Sigmoid colon (tissue), 4 donors: ENCODE measurements around the gene WNT6.

Experiments
- CTCF ChIP-seq, 4 experiments: fragments of 450-650 bp in 3 of 4; fragments of 200-600 bp in 1 of 4; IDR thresholded peaks; one replicate each; pipeline ENCODE4 v1.5.1; 2016 to 2019; ENCODE audit warnings: antibody characterized with exemption in 4 of 4, mild to moderate bottlenecking in 3 of 4, moderate library complexity in 2 of 4
- EP300 ChIP-seq, 4 donors: sonication (generic); formaldehyde crosslinking; IDR thresholded peaks; one replicate each; pipeline ENCODE4 v1.6.1; 2017; ENCODE audit warnings: antibody characterized with exemption in 4 of 4
- POLR2A ChIP-seq, 2 donors: fragments of 450-650 bp; IDR thresholded peaks; one replicate each; pipeline ENCODE4 v1.6.1; 2016; ENCODE audit warnings: antibody characterized with exemption in 2 of 2, mild to moderate bottlenecking in 2 of 2, moderate library complexity in 2 of 2
- POLR2AphosphoS5 ChIP-seq, 4 donors: sonication (generic); formaldehyde crosslinking; IDR thresholded peaks; one replicate each; pipeline ENCODE4 v1.6.1; 2017; ENCODE audit warnings: antibody characterized with exemption in 4 of 4

GRCh38 chr2:218860950-218861381 lies 1.4 kb downstream of the WNT6 start:
- no peak for TF ChIP-seq EP300 (IDR thresholded peaks at IDR 0.05)
- no peak for TF ChIP-seq CTCF (IDR thresholded peaks at IDR 0.05)
- no peak for TF ChIP-seq POLR2A (IDR thresholded peaks at IDR 0.05)
- peak in 3 of 4 donors; percentile 62 to 67 (median 62) for TF ChIP-seq POLR2AphosphoS5 (IDR thresholded peaks at IDR 0.05)
